ENCODE data around the gene CDC40.
A peak's percentile ranks its signal among the peaks of the same experiment; 100 is the strongest.

CDC40 gene

GRCh38 chr6:110272781-110273180 lies 92.6 kb downstream of the CDC40 start:
- peak; percentile 76 for DNase-seq

GRCh38 chr6:110277100-110277665 lies 97.0 kb downstream of the CDC40 start:
- DNase-seq = no peak

Measured in NCI-H146 (cell line).